GM10847 (cell line): Measurements from ENCODE around the gene RERE.

Experiments used
- POLR2A ChIP-seq: IDR thresholded peaks from 2 replicates; pipeline ENCODE4 v1.6.1; 2011; ENCODE audit not compliant: insufficient read length; ENCODE audit errors: extremely low read depth

The RERE gene

GRCh38 chr1:8378178-8378577 is 439.3 kb downstream of the RERE start:
- no peak for TF ChIP-seq POLR2A

DNA sequence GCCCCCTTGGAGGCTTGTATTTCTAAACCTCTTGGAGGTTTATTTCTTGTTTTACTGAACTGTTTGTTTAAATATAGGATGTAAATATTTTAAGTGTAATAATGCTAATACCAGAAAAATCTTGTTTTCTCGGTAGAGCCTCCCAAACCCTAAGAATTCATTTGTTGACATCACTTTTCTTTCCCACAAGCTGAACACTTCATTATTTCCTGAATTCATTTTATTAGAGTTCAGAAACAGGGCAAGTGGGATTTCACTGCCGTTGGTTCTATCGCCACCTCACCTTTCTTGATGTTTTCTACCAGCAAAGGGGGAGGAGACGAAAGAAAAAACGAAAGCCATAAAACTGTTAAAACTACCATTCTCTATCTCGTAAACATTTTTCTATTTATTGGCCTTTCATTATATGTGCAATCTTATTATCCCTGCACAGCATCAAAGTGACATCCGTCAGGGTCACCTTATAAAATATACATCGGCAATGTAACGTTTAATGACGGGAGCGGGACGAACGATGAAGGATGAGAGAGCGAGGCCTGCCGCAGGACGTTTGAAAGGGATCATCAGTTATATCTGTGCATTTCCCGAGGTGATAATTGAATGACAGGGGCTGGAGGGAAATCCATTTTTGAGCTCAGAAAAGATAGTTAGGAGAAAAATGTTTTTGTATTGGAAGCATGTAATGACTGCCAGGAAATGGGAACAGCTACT is 440.0 kb downstream of the RERE start:
- no peak for TF ChIP-seq POLR2A

DNA sequence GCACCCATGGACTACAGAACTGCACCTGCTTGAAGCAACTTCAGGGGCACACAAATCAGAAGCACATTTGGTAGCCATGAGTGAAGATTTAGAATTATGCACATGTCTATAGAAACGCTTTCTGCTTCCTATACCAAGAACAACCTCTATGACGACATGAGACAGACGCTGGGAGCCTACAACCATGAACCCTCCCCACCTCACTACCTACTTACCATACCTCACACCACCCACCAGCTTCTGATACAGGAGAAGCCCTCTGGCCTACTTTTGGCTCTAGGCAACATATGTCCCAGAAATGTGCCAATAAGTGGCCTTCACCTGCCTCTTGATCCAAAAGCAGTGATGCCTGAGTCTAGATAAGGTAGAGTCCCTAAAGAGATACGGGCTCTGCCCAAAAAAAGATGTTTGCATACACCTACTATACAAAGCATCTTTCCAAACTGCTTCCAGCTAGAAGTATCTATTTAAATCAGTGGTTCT is 441.0 kb downstream of the RERE start:
- no peak for TF ChIP-seq POLR2A

GRCh38 chr1:8374812-8375211 is 442.6 kb downstream of the RERE start:
- TF ChIP-seq POLR2A: no peak

- TF ChIP-seq POLR2A: no peak
Measured at GRCh38 chr1:8374356-8374755, 443.1 kb downstream of the RERE start.

- no peak for TF ChIP-seq POLR2A
Measured at GRCh38 chr1:8373581-8374241, 443.7 kb downstream of the RERE start.

GRCh38 chr1:8373125-8373524 is 444.3 kb downstream of the RERE start:
- TF ChIP-seq POLR2A: no peak

- no peak for TF ChIP-seq POLR2A
Measured at GRCh38 chr1:8371372-8371991, 446.0 kb downstream of the RERE start.

- TF ChIP-seq POLR2A: no peak
Measured at GRCh38 chr1:8370905-8371315, 446.5 kb downstream of the RERE start.

- TF ChIP-seq POLR2A: no peak
Measured at GRCh38 chr1:8370046-8370881, 447.2 kb downstream of the RERE start.

DNA sequence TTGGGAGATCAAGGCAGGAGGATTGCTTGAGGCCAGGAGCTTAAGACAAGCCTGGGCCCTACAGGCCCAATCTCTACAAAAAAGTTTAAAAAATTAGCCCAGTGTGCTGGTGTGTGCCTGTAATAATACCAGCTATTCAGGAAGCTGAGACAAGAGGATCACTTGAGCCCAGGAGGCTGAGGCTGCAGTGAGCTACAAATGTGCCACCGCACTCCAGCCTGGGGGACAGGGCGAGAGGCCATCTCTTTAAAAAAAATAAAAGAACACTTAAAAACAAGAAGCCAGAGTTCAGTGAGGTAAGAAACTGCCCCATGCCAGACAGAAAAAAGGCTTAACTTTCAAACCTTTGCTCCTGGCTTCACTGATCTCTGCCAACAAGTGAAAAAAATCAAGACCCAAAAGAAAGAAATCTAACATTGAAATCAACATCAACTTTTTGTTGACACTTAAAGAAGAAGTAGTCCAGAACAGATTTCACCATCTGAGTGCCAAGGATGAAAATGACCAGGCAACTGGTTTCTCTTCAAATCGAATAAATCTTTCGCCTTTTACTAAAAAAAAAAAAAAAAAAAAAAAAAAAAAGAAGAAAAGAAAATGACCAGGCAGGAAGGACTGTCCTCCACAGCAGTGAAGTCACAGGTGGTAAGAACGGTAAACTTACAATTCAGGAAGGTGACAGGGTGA is 448.3 kb downstream of the RERE start:
- no peak for TF ChIP-seq POLR2A

- no peak for TF ChIP-seq POLR2A
Measured at GRCh38 chr1:8367571-8368194, 449.8 kb downstream of the RERE start.

GRCh38 chr1:8365661-8366362 is 451.6 kb downstream of the RERE start:
- TF ChIP-seq POLR2A: no peak

DNA sequence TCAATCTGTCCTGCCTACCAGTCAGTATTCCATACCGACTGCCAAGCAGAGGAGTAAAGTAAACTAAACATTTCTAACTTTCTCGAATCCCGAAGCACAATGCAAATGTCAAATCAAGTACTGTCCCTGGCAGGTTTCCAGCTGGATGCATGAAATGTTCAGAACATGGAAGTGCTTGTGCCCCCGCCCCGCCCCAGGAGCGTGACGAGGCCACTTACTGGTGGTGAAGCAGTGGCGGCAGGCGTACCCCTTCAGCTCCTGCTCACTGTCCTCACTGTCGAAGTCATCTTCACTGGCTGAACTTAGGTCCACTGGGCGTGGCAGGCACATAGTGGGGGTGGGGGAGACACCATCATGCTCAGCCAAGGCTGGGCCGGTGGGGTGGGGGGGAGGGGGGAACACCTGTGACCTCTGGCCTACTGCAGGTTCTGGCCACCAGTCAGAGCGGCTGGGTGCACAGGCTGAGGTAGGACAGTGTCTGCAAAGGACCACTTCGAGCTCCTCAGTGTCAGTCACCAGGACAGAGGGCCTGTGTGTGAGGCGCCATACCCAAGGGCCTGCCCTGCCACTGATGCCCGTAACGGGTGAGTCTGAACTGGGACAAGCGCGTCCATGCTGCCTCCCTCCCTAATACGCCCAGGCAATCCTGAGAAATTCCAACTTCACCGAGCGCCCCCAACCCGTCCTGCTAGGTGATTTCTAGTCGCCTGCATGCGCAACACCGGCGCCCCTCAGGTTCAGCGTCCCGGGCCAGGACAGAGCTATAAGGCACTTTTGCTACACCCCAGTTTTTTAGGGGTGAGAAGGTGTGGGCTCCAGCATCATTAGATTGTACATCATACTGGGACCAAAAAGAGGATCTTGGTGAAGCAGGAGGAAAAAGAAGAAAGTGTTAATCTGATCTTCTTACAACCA is 452.7 kb downstream of the RERE start:
- no peak for TF ChIP-seq POLR2A
